Suprapubic skin (tissue), 4 donors: ENCODE results near the gene CCT8L2.
"Not testable (repeated sequence)": the region's sequence is repeated elsewhere in the genome, so short reads cannot be mapped to it uniquely, and the experiment has no call there.

Experiments used
- EP300 ChIP-seq: sonication (generic); formaldehyde crosslinking; IDR thresholded peaks from one replicate; pipeline ENCODE4 v1.6.1; 2017; ENCODE audit warnings: antibody characterized with exemption
- POLR2A ChIP-seq, 2 donors: fragments of 450-650 bp; IDR thresholded peaks; one replicate each; pipeline ENCODE4 v1.6.1; 2017; ENCODE audit warnings: antibody characterized with exemption in 2 of 2, mild to moderate bottlenecking in 2 of 2, moderate library complexity in 2 of 2
- POLR2AphosphoS5 ChIP-seq, 3 donors: sonication (generic); formaldehyde crosslinking; IDR thresholded peaks; one replicate each; pipeline ENCODE4 v1.6.1; 2017; ENCODE audit warnings: antibody characterized with exemption in 3 of 3
- TF ChIP-seq, protein P1 (sequence below), 2 donors: fragments of 200-600 bp in 1 of 2; fragments of 450-650 bp in 1 of 2; sonication (generic) in 1 of 2; IDR thresholded peaks; one replicate each; pipeline ENCODE4 v1.5.1; 2016 to 2019; ENCODE audit warnings: antibody characterized with exemption in 2 of 2, mild to moderate bottlenecking in 1 of 2, moderate library complexity in 1 of 2

DNA sequence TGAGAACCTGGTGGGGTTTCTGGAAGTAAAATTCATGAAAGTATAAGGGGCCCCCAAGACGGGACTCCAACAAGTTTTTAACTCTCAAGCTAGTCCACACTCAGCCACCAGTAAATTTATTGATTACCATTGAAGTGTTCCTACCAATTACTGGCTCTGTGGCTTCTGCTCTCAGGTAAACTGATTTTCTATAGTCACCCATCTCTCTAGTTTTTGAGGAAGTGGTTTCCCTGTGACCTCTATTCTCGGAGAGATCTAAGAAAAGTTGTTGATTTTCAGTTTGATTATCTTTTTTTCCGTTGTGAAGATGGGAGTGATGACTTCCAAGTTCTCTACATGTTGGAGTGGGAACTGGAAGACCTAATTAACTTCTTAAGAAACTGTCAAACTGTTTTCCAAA, 24.9 kb upstream of the CCT8L2 start:
- TF ChIP-seq, protein P1, sequence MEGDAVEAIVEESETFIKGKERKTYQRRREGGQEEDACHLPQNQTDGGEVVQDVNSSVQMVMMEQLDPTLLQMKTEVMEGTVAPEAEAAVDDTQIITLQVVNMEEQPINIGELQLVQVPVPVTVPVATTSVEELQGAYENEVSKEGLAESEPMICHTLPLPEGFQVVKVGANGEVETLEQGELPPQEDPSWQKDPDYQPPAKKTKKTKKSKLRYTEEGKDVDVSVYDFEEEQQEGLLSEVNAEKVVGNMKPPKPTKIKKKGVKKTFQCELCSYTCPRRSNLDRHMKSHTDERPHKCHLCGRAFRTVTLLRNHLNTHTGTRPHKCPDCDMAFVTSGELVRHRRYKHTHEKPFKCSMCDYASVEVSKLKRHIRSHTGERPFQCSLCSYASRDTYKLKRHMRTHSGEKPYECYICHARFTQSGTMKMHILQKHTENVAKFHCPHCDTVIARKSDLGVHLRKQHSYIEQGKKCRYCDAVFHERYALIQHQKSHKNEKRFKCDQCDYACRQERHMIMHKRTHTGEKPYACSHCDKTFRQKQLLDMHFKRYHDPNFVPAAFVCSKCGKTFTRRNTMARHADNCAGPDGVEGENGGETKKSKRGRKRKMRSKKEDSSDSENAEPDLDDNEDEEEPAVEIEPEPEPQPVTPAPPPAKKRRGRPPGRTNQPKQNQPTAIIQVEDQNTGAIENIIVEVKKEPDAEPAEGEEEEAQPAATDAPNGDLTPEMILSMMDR (IDR thresholded peaks at IDR 0.05): not testable (repeated sequence)
- TF ChIP-seq POLR2A (IDR thresholded peaks at IDR 0.05); POLR2AphosphoS5 (IDR thresholded peaks at IDR 0.05); EP300: not testable (repeated sequence)
